ENCODE results near the gene RAG1.

Gene RAG1

DNA sequence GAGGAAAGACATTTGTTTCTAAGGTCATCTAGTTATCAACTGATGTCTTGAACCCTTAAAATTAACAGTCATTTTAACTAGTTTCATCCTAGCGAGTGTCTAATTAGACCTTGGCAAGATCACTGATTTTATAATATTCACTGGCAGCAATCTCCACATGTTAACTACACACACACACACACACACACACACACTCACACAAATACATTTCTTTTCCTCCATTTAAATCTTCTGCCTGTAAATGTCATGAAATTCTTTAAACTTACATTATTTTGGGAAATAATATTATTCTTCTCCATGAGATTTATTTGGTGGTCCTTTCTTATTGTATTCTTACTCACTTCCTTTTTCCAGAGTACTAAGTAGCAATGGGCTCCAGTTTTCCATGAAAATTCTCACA is 23.6 kb downstream of the RAG1 start:
- DNase-seq, result no peak

- DNase-seq, result peak; percentile 92
Measured at GRCh38 chr11:36594316-36594989, 26.6 kb downstream of the RAG1 start, which contains the start of gene IFTAP. TSS of gene IFTAP (plus strand) at chr11:36594502. CDS start at chr11:36610104, 15,602 bp downstream.

DNA sequence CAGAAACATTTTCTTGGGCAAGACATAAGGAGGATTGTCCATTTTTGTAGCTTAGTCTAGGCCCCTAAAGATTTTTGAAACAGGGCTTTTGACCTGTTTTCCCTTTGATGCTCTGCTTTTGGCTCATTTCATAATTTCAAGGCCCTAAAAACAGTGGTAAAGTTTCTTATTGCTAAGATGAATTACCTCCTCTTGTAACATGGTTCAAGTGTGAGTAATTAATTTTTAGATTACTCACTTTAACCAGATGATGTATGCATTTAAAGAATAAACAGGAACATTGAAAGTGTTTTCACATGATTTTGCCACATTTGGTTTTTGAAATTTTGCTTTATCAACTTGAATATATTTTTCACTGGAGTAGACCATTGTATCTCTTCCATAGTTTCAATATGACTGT is 29.1 kb downstream of the RAG1 start:
- DNase-seq, result no peak

- no peak for DNase-seq
Measured at GRCh38 chr11:36598051-36598450, 30.2 kb downstream of the RAG1 start, which contains the start of gene RAG2. TSS of gene RAG2 (minus strand) at chr11:36598236. CDS start at chr11:36594168, 4,068 bp downstream.

- DNase-seq, result no peak
Measured at GRCh38 chr11:36600180-36600579, 32.4 kb downstream of the RAG1 start.

- DNase-seq, result peak; percentile 68
Measured at GRCh38 chr11:36601155-36601554, 33.3 kb downstream of the RAG1 start.

DNA sequence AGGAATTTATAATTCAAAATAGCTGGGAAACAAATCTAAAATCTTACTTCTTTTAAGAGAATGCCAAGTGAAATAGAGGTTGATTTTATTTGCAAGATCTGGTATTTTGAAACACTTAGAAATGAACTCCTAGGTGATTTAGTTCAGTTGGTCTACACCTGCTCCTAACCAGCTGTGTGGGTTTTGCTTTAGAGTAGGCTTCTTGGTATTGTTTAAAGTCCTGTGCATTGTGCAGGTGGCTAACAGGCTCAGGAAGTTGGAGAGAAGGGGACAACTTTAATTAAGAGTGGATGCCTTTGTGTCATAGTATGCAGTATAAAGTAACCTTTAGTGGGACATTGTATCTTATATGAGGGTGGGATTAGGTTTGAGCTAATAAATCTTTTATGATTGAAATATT is 34.3 kb downstream of the RAG1 start:
- no peak for DNase-seq

DNA sequence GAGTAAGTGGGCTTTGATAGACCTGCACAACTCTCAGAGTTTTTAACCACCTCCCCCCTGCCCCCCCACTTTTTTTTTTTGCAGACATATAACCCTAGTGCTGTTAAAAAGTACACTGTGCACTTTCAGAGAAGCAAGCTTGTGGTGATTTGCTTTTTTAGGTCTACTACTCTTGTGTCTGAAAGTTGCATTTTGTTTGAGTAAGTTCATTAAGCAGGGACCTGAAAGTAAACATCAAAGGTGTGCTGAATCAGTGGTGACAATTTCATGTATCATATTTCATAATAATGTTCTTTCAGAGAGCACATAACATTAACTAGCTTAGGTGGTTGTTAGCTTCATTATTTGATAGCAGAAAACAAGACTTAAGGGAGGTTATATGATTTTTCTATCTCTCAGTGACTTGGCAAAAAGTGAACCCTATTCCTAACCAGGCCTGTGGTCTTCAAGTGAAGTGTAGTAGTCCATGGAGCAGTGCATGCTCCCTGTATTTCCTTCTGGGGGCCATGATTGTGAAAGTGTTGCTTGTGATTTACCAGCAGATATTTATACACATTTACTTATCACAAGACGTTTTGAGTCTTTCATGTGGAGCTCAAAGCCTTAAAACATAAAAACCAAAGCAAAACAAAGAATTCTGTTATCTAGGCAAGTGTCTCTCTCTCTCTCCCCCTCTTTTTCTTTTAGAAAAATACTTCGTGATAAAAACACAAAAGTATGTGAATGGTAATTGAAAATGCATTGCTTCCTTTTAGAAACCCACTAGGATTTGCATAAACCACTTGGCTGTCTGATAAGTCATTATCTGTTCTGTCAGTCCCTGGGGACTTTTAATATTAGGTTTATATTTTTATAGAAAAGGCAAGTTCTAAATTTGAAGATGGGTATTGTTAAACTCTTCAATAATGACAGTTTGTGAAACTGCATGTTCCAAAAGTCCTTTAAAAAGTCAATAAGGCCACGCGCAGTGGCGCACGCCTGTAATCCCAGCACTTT is 37.7 kb downstream of the RAG1 start:
- DNase-seq, result peak; percentile 10

DNA sequence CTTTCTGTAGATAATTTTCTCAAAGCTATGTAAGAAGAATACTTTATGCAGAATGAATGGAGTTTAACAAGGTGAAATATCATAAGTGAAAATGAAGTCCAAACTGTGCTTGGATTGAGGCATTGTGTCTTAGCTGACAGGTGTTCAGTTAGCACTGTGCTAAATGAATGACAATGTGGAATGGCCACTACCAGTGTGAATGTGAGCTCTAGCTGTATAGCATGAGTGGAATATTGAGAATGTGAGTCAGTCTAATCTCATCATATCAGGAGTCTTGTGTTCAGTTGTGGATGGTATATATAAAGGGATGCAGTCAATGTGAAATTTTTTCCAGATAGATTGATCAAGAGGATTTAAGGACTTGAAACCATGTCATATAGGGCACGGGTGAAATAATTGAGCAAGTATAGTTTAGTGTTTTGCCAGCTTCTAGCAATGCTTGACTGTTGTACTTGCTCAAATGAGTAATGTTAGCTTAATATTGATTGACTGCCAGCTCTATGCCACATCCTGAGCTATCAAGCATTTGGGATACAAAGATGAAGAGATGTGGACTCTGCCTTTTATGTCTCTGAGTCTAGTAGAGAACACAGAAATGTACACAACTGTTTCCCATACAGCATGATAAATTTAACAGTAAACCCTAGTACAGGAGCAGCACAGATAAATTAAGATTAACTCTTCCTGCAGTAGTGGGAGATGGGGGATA is 40.8 kb downstream of the RAG1 start:
- DNase-seq, result no peak

GRCh38 chr11:36609383-36609782 is 41.6 kb downstream of the RAG1 start:
- peak; percentile 6 for DNase-seq

DNA sequence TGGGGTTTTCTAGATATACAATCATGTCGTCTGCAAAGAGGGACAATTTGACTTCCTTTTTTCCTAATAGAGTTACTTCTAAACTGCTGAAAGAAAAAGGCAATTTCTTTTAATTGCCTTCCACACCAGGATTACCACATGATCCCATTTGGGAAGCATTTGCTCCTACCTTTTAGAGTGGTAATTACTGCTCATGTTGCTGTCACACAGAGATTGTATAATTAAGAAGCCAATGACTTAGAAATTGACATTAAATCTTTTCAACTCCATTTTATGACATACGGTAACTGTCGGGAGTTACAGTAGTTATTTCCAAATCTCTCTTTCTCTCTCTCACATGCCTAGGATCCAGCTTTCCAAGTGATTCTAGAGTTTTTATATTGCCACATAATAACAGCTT is 48.0 kb downstream of the RAG1 start:
- DNase-seq, result no peak

DNA sequence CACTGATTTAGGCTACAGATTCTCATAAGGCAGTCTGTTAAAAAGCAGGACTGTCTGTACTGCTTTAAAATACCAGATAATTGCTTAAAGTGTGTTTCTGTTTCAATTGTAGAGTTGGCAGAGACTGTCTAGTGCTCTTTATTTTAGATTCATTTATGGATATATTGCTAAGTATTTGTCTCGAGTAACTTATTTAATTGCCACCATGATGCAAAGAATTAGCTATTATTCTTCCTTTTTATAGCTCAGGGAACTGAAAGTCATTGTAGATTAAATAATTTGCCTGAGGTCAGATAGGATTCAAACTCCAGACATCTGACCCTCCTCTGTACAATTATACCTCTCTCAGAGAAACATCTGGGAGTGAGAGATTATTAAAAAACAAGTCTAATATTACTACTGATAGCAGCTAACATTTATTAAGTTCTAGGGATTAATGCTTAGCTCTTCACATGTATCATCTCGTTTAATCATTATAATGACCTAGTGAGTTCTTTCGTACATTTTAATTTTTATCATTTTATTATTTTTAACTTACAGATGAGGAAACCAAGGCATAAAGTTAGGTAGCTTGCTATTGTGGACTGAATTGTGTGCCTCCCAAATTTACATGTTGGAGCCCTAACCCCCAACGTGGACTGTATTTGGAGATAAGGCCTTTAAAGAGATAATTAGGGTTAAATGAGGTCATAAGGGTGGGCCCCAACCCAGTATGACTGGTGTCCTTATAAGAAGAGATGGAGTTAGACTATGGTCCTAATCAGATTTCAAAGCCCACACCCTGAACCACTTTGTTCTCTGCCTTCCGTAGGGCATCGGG is 49.9 kb downstream of the RAG1 start:
- peak; percentile 58 for DNase-seq

- DNase-seq, result no peak
Measured at GRCh38 chr11:36618363-36619047, 50.7 kb downstream of the RAG1 start.

- DNase-seq, result peak; percentile 67
Measured at GRCh38 chr11:36619502-36619901, 51.7 kb downstream of the RAG1 start.

- DNase-seq, result no peak
Measured at GRCh38 chr11:36620246-36620645, 52.4 kb downstream of the RAG1 start.

- peak; percentile 76 for DNase-seq
Measured at GRCh38 chr11:36622431-36623136, 54.8 kb downstream of the RAG1 start.

GRCh38 chr11:36623494-36623893 is 55.7 kb downstream of the RAG1 start:
- DNase-seq, result no peak

DNA sequence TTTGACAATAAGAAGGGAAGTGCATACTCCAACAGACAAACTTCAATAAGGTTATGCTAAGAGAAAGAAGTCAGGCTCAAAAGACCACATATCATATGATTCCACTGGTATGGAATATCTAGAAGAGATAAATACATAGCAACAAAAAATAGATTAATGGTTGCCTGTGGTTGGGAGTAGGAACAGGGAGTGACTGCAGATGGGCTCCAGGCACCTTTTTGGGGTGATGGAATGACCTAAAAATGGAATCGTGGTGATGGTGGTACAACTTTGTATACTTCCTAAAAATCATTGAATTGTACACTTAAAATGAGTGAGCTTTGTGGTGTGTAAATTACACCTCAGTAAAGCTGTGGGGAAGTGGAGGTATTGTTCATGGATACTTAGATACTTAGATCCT is 59.2 kb downstream of the RAG1 start:
- no peak for DNase-seq

DNA sequence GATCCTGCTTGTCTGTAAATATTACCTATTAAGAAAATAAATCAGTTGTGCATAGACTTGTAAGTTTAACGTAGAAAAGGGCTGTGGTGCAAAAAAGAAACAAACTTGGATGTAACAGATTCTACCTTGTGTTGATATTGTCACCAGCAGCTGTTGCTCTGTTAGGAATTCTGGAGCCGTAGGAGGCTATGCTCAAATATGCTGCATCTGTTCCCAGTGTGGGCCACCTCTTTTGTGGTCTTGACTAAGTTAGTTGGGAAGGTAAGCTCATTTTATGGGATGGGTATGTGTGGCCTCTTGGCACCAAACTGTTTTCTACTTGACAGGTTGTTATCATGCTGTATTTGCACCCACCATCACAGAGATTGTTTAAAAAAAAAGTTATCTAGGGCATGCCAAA is 59.7 kb downstream of the RAG1 start:
- DNase-seq, result no peak

GRCh38 chr11:36628141-36628540 is 60.3 kb downstream of the RAG1 start:
- no peak for DNase-seq

DNA sequence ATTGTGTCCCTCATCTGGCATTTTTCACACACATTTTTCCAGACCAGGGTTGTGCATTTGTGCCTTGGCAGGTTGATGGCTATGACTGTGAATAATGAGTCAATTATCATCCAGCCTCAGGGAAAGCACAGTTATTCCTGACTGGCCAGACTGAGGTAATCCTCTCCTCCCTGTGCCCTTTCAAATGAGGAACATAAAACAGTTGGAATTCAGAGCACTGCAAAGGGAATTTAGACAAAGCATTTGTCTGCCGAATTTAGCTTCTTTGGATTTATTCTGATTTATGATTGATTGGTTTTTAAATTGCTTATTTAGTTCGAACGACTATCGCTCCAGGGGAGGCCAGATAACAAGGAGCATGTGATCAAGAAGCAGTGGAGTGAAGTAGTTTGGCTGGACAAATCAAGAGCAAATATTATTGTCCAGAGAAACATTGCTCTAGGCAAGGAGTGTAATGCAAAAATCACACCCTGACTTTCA is 61.0 kb downstream of the RAG1 start:
- no peak for DNase-seq

Measured in OCI-M1 (cell line).